GOT3 (cell line): ENCODE measurements around the gene TGIF1.
"Not testable (repeated sequence)": the region's sequence is repeated elsewhere in the genome, so short reads cannot be mapped to it uniquely, and the experiment has no call there.

Experiments
- DNase-seq: peaks from one replicate; lab custom pipeline; 2025; ENCODE audit warnings: mixed read lengths; lab: John Stamatoyannopoulos, UW

TGIF1 gene

GRCh38 chr18:3455907-3456685, 6.1 kb downstream of the TGIF1 start:
- DNase-seq: no peak

- no peak for DNase-seq
Observed at GRCh38 chr18:3456686-3457069, 6.7 kb downstream of the TGIF1 start.

GRCh38 chr18:3457261-3457724, 7.3 kb downstream of the TGIF1 start:
- no peak for DNase-seq

- no peak for DNase-seq
Observed at GRCh38 chr18:3458378-3458777, 8.4 kb downstream of the TGIF1 start.

- no peak for DNase-seq
Observed at GRCh38 chr18:3458952-3459853, 9.2 kb downstream of the TGIF1 start.

- no peak for DNase-seq
Observed at GRCh38 chr18:3460823-3461398, 10.9 kb downstream of the TGIF1 start.

- DNase-seq: no peak
Observed at GRCh38 chr18:3461704-3462103, 11.7 kb downstream of the TGIF1 start.

- DNase-seq: no peak
Observed at GRCh38 chr18:3463051-3463450, 13.1 kb downstream of the TGIF1 start.

GRCh38 chr18:3466045-3466444, 16.1 kb downstream of the TGIF1 start:
- DNase-seq: no peak

GRCh38 chr18:3466872-3467271, 16.9 kb downstream of the TGIF1 start:
- DNase-seq: no peak

- no peak for DNase-seq
Observed at GRCh38 chr18:3468066-3468705, 18.2 kb downstream of the TGIF1 start.

GRCh38 chr18:3468833-3469232, 18.9 kb downstream of the TGIF1 start:
- DNase-seq: no peak

GRCh38 chr18:3471141-3471648, 21.2 kb downstream of the TGIF1 start:
- DNase-seq: no peak

- not testable (repeated sequence) for DNase-seq
Observed at GRCh38 chr18:3472121-3472520, 22.1 kb downstream of the TGIF1 start.

GRCh38 chr18:3472681-3473544, 22.9 kb downstream of the TGIF1 start:
- DNase-seq: no peak

GRCh38 chr18:3478262-3478978, 28.4 kb downstream of the TGIF1 start:
- no peak for DNase-seq

- DNase-seq: no peak
Observed at GRCh38 chr18:3479978-3480509, 30.1 kb downstream of the TGIF1 start.

- no peak for DNase-seq
Observed at GRCh38 chr18:3480827-3481573, 31.0 kb downstream of the TGIF1 start.

- DNase-seq: no peak
Observed at GRCh38 chr18:3481696-3482210, 31.8 kb downstream of the TGIF1 start.
